GM12874 (cell line): ENCODE measurements around the gene WDR35.

ENCODE experiments used
- CTCF ChIP-seq: IDR thresholded peaks from 2 replicates; pipeline ENCODE4 v1.5.1; 2011; ENCODE audit warnings: low read depth, mild to moderate bottlenecking, control low read depth, low read length, moderate library complexity; ENCODE audit not compliant: insufficient read depth

Gene WDR35

GRCh38 chr2:19868701-19869580 is 121.0 kb downstream of the WDR35 start:
- TF ChIP-seq CTCF: no peak

GRCh38 chr2:19868224-19868623 is 121.7 kb downstream of the WDR35 start:
- no peak for TF ChIP-seq CTCF

- TF ChIP-seq CTCF: no peak
Measured at GRCh38 chr2:19866771-19867170, 123.1 kb downstream of the WDR35 start.

- no peak for TF ChIP-seq CTCF
Measured at GRCh38 chr2:19865151-19865550, 124.8 kb downstream of the WDR35 start.

GRCh38 chr2:19864381-19864780 is 125.5 kb downstream of the WDR35 start:
- TF ChIP-seq CTCF: no peak

GRCh38 chr2:19863303-19864041 is 126.4 kb downstream of the WDR35 start:
- peak; percentile 94 for TF ChIP-seq CTCF

- TF ChIP-seq CTCF: no peak
Measured at GRCh38 chr2:19861813-19862212, 128.1 kb downstream of the WDR35 start.
